Neutrophil (primary cell): ENCODE data around the gene TBC1D4.
"Not testable (repeated sequence)": the region's sequence is repeated elsewhere in the genome, so short reads cannot be mapped to it uniquely, and the experiment has no call there.

ENCODE experiments used
- H3K27ac ChIP-seq: fragments of 200-600 bp; sonication (generic); 2 replicates; pipeline ENCODE4 v1.5.1; 2016; ENCODE audit warnings: mild to moderate bottlenecking, moderate library complexity
- H3K27me3 ChIP-seq: fragments of 200-600 bp; sonication (generic); 2 replicates; pipeline ENCODE4 v1.6.0; 2016; ENCODE audit warnings: mild to moderate bottlenecking
- H3K36me3 ChIP-seq: fragments of 200-600 bp; sonication (generic); 2 replicates; pipeline ENCODE4 v1.5.1; 2017
- H3K4me1 ChIP-seq, 2 experiments: fragments of 200-600 bp in 1 of 2; sonication (generic) in 1 of 2; 1 replicate in 1 of 2; 2 replicates in 1 of 2; pipeline versions ENCODE4 v1.5.1 to v1.6.1; 2013 to 2016; ENCODE audit warnings: low read depth in 1 of 2, low read length in 1 of 2, mild to moderate bottlenecking in 1 of 2, moderate library complexity in 1 of 2; ENCODE audit not compliant: control insufficient read depth in 1 of 2, insufficient read depth in 1 of 2
- H3K4me3 ChIP-seq, 2 experiments: fragments of 200-600 bp in 1 of 2; sonication (generic) in 1 of 2; 1 replicate in 1 of 2; 2 replicates in 1 of 2; pipeline ENCODE4 v1.5.1; 2013 to 2016; ENCODE audit warnings: low read depth in 1 of 2, low read length in 1 of 2, mild to moderate bottlenecking in 1 of 2, moderate library complexity in 1 of 2
- H3K9me3 ChIP-seq: fragments of 200-600 bp; sonication (generic); 2 replicates; pipeline ENCODE4 v1.5.1; 2016
- CTCF ChIP-seq: fragments of 200-600 bp; sonication (generic); IDR thresholded peaks from 2 replicates; pipeline ENCODE4 v1.5.1; 2016; ENCODE audit warnings: antibody characterized with exemption

The TBC1D4 gene

GRCh38 chr13:75437582-75438318 lies 44.2 kb downstream of the TBC1D4 start:
- H3K27me3 ChIP-seq = no peaks in the 10 kb centered on the region
- H3K36me3 ChIP-seq = no peaks in the 10 kb centered on the region
- no peaks in the 10 kb centered on the region for H3K9me3 ChIP-seq
- no peaks in the 10 kb centered on the region for H3K4me1 ChIP-seq
- H3K4me3 ChIP-seq = no peak overlapping the region
- no peak overlapping the region for H3K27ac ChIP-seq
- no peak for TF ChIP-seq CTCF

- not testable (repeated sequence) for H3K4me1 ChIP-seq, H3K36me3 ChIP-seq, H3K27me3 ChIP-seq, H3K9me3 ChIP-seq, H3K27ac ChIP-seq, H3K4me3 ChIP-seq
These were observed 47.8 kb downstream of the TBC1D4 start for GRCh38 chr13:75434126-75434525.

- H3K4me1 ChIP-seq = no peaks in the 10 kb centered on the region
- no peaks in the 10 kb centered on the region for H3K27me3 ChIP-seq
- H3K4me3 ChIP-seq = no peak overlapping the region
- no peaks in the 10 kb centered on the region for H3K9me3 ChIP-seq
- H3K27ac ChIP-seq = no peak overlapping the region
- no peak for TF ChIP-seq CTCF
- H3K36me3 ChIP-seq = no peaks in the 10 kb centered on the region
These were observed 49.1 kb downstream of the TBC1D4 start for GRCh38 chr13:75432811-75433244.

GRCh38 chr13:75432045-75432444 lies 49.9 kb downstream of the TBC1D4 start:
- H3K27me3 ChIP-seq = no peaks in the 10 kb centered on the region
- H3K4me1 ChIP-seq = no peaks in the 10 kb centered on the region
- H3K36me3 ChIP-seq = no peaks in the 10 kb centered on the region
- H3K4me3 ChIP-seq = no peak overlapping the region
- no peak for TF ChIP-seq CTCF
- no peaks in the 10 kb centered on the region for H3K9me3 ChIP-seq
- H3K27ac ChIP-seq = no peak overlapping the region

GRCh38 chr13:75430436-75431209 lies 51.3 kb downstream of the TBC1D4 start:
- no peaks in the 10 kb centered on the region for H3K36me3 ChIP-seq
- H3K4me1 ChIP-seq = no peaks in the 10 kb centered on the region
- no peak overlapping the region for H3K4me3 ChIP-seq
- H3K9me3 ChIP-seq = no peaks in the 10 kb centered on the region
- TF ChIP-seq CTCF = no peak
- H3K27ac ChIP-seq = no peak overlapping the region
- H3K27me3 ChIP-seq = no peaks in the 10 kb centered on the region

- H3K4me3 ChIP-seq = no peak overlapping the region
- no peak overlapping the region for H3K27ac ChIP-seq
- no peak for TF ChIP-seq CTCF
These were observed 55.5 kb downstream of the TBC1D4 start for GRCh38 chr13:75426421-75426820.

More at GRCh38 chr13:75426421-75426820, 55.5 kb downstream of the TBC1D4 start:
- H3K9me3 ChIP-seq = no peaks in the 10 kb centered on the region
- no peaks in the 10 kb centered on the region for H3K27me3 ChIP-seq
- H3K36me3 ChIP-seq = no peaks in the 10 kb centered on the region
- H3K4me1 ChIP-seq = no peaks in the 10 kb centered on the region
